ENCODE results near the gene EYS. TPM values are rescaled to one million over a fixed set of nuclear protein-coding genes. Genes with fewer than 3 reads are reported as not detected.

EYS gene
- total and polyA plus RNA-seq, 9 of the 15 experiments (the other 6 are each of a cell fraction or from before 2014, with no cell fraction given): 0.03 to 0.36 (median 0.10) TPM; not detected in 2

GRCh38 chr6:64289931-64290330, 1417.1 kb downstream of the EYS start:
- Histone ChIP-seq H3K9me1 (ENCODE audit: control insufficient read depth, insufficient read depth, low read length) (no peaks in the 10 kb centered on the region), H2AFZ (ENCODE audit: low read depth, low read length) (no peak overlapping the region), H3K4me2 (ENCODE audit: insufficient read depth, low read length) (no peak overlapping the region), H4K20me1 (replicated peaks; ENCODE audit: control insufficient read depth, insufficient read depth, low read length) (no peaks in the 10 kb centered on the region), H3K9ac (ENCODE audit: insufficient read depth in 1 of 2, low read depth in 2 of 2, low read length in 2 of 2) (no peak overlapping the region), H3K4me3 (no peak overlapping the region), H3K79me2 (ENCODE audit: control insufficient read depth, insufficient read depth, low read length) (no peaks in the 10 kb centered on the region), H3K27me3 (ENCODE audit: control insufficient read depth in 2 of 2, insufficient read depth in 2 of 2, low read length in 2 of 2) (no peaks in the 10 kb centered on the region), H3K9me3 (replicated peaks; ENCODE audit: control insufficient read depth, insufficient read depth, low read depth, low read length) (no peaks in the 10 kb centered on the region), H3K4me1 (replicated peaks in 1 of 2; ENCODE audit: control insufficient read depth in 2 of 2, insufficient read depth in 2 of 2, low read length in 2 of 2) (no peaks in the 10 kb centered on the region), H3K36me3 (ENCODE audit: control insufficient read depth, insufficient read depth, low read length) (no peaks in the 10 kb centered on the region), H3K27ac (ENCODE audit: extremely low read depth, low read depth, low read length) (no peak overlapping the region)
- ChIA-PET CTCF (ENCODE audit: low intra/inter-chr PET ratio) (no interaction called here), POLR2A (no interaction called here)
- no peak for DNase-seq (ENCODE audit: extremely low read depth in 1 of 4, low spot score in 3 of 4)
- WGBS (ENCODE audit: insufficient coverage, low coverage, missing lambda C conversion rate): 0% methylated on average over 1 of the region's 1 CpG
- in situ Hi-C loops (cut with MboI): no loop called here
- no TSS peak for BruUV-seq (replicated peaks)
- TF ChIP-seq NR2F6 (CRISPR knock-in tag; IDR thresholded peaks at IDR 0.05): no peak
- no peak for TF ChIP-seq IFI16 (CRISPR knock-in tag; IDR thresholded peaks at IDR 0.05)
- TF ChIP-seq MAFF (IDR thresholded peaks at IDR 0.05; ENCODE audit: low read length): no peak
- ATAC-seq: no peak
- FAIRE-seq: no peak
- intact Hi-C loops (cut with micrococcal nuclease): no loop called here

- no peaks in the 10 kb centered on the region for H3K9me3 ChIP-seq (replicated peaks; ENCODE audit: control insufficient read depth, insufficient read depth, low read depth, low read length)
- in situ Hi-C loops (cut with MboI) (no loop called here), intact Hi-C loops (cut with micrococcal nuclease) (no loop called here)
- no peaks in the 10 kb centered on the region for H3K4me1 ChIP-seq (replicated peaks in 1 of 2; ENCODE audit: control insufficient read depth in 2 of 2, insufficient read depth in 2 of 2, low read length in 2 of 2)
- BruUV-seq (replicated peaks): no TSS peak
- H3K27me3 ChIP-seq (ENCODE audit: control insufficient read depth in 2 of 2, insufficient read depth in 2 of 2, low read length in 2 of 2): no peaks in the 10 kb centered on the region
- H3K9ac ChIP-seq (ENCODE audit: insufficient read depth in 1 of 2, low read depth in 2 of 2, low read length in 2 of 2): no peak overlapping the region
- no peak overlapping the region for H3K27ac ChIP-seq (ENCODE audit: extremely low read depth, low read depth, low read length)
- H3K4me2 ChIP-seq (ENCODE audit: insufficient read depth, low read length): no peak overlapping the region
- DNase-seq (ENCODE audit: extremely low read depth in 1 of 4, low spot score in 3 of 4): no peak
- no peak for FAIRE-seq
- no peaks in the 10 kb centered on the region for H3K36me3 ChIP-seq (ENCODE audit: control insufficient read depth, insufficient read depth, low read length)
- no peaks in the 10 kb centered on the region for H4K20me1 ChIP-seq (replicated peaks; ENCODE audit: control insufficient read depth, insufficient read depth, low read length)
- no peak for ATAC-seq
- ChIA-PET CTCF (ENCODE audit: low intra/inter-chr PET ratio) (no interaction called here), POLR2A (no interaction called here)
- WGBS (ENCODE audit: insufficient coverage, low coverage, missing lambda C conversion rate): 3% methylated on average over 3 of the region's 3 CpGs
- H3K9me1 ChIP-seq (ENCODE audit: control insufficient read depth, insufficient read depth, low read length): no peaks in the 10 kb centered on the region
- no peak overlapping the region for H3K4me3 ChIP-seq
- H3K79me2 ChIP-seq (ENCODE audit: control insufficient read depth, insufficient read depth, low read length): no peaks in the 10 kb centered on the region
- no peak overlapping the region for H2AFZ ChIP-seq (ENCODE audit: low read depth, low read length)
- TF ChIP-seq, protein P1, sequence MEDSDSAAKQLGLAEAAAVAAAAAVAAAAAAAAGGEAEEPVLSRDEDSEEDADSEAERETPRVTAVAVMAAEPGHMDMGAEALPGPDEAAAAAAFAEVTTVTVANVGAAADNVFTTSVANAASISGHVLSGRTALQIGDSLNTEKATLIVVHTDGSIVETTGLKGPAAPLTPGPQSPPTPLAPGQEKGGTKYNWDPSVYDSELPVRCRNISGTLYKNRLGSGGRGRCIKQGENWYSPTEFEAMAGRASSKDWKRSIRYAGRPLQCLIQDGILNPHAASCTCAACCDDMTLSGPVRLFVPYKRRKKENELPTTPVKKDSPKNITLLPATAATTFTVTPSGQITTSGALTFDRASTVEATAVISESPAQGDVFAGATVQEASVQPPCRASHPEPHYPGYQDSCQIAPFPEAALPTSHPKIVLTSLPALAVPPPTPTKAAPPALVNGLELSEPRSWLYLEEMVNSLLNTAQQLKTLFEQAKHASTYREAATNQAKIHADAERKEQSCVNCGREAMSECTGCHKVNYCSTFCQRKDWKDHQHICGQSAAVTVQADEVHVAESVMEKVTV (CRISPR knock-in tag; IDR thresholded peaks at IDR 0.05): no peak
- TF ChIP-seq ZNF143 (CRISPR knock-in tag; IDR thresholded peaks at IDR 0.05): no peak
- TF ChIP-seq, protein P2, sequence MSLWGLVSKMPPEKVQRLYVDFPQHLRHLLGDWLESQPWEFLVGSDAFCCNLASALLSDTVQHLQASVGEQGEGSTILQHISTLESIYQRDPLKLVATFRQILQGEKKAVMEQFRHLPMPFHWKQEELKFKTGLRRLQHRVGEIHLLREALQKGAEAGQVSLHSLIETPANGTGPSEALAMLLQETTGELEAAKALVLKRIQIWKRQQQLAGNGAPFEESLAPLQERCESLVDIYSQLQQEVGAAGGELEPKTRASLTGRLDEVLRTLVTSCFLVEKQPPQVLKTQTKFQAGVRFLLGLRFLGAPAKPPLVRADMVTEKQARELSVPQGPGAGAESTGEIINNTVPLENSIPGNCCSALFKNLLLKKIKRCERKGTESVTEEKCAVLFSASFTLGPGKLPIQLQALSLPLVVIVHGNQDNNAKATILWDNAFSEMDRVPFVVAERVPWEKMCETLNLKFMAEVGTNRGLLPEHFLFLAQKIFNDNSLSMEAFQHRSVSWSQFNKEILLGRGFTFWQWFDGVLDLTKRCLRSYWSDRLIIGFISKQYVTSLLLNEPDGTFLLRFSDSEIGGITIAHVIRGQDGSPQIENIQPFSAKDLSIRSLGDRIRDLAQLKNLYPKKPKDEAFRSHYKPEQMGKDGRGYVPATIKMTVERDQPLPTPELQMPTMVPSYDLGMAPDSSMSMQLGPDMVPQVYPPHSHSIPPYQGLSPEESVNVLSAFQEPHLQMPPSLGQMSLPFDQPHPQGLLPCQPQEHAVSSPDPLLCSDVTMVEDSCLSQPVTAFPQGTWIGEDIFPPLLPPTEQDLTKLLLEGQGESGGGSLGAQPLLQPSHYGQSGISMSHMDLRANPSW (CRISPR knock-in tag; IDR thresholded peaks at IDR 0.05): no peak
- TF ChIP-seq, protein P3, sequence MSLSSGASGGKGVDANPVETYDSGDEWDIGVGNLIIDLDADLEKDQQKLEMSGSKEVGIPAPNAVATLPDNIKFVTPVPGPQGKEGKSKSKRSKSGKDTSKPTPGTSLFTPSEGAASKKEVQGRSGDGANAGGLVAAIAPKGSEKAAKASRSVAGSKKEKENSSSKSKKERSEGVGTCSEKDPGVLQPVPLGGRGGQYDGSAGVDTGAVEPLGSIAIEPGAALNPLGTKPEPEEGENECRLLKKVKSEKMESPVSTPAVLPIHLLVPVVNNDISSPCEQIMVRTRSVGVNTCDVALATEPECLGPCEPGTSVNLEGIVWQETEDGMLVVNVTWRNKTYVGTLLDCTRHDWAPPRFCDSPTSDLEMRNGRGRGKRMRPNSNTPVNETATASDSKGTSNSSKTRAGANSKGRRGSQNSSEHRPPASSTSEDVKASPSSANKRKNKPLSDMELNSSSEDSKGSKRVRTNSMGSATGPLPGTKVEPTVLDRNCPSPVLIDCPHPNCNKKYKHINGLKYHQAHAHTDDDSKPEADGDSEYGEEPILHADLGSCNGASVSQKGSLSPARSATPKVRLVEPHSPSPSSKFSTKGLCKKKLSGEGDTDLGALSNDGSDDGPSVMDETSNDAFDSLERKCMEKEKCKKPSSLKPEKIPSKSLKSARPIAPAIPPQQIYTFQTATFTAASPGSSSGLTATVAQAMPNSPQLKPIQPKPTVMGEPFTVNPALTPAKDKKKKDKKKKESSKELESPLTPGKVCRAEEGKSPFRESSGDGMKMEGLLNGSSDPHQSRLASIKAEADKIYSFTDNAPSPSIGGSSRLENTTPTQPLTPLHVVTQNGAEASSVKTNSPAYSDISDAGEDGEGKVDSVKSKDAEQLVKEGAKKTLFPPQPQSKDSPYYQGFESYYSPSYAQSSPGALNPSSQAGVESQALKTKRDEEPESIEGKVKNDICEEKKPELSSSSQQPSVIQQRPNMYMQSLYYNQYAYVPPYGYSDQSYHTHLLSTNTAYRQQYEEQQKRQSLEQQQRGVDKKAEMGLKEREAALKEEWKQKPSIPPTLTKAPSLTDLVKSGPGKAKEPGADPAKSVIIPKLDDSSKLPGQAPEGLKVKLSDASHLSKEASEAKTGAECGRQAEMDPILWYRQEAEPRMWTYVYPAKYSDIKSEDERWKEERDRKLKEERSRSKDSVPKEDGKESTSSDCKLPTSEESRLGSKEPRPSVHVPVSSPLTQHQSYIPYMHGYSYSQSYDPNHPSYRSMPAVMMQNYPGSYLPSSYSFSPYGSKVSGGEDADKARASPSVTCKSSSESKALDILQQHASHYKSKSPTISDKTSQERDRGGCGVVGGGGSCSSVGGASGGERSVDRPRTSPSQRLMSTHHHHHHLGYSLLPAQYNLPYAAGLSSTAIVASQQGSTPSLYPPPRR (CRISPR knock-in tag; IDR thresholded peaks at IDR 0.05; ENCODE audit: borderline replicate concordance): no peak
These were observed 1418.7 kb downstream of the EYS start for GRCh38 chr6:64288351-64288750.
